ENCODE data around the gene TENM3.

DNA sequence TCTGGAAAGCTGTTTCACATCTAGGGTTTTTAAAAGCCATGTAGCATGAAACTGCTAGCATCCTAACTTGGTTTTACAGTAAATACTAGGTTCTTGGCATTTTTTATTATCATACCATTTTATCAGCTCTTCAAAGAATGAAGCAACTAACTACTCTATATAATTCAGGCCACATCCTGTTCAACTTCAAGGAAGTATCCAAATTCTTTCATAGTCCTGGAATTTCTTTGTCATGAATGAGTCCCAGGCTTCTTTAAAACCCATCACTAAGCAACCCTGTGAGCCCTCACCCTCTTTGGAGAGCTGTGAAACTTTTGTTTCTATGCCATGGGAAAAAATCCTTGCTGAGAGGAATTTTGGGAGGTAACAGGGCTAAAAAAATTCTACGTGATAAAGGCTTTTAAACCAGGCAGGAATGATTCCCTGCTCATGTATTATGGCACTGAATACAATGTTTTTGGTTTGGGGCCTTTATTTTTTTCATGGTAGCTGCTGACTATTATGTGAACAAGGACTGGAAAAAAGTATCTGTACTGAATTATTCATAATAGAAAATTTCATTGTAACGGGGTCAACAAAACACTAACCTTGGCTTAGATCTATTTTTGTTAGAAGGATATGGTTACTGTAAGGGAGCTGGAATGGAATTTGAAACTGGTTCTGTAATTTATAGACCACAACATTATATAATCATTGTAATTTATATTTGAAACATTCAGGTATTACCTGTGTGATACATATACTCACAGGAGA, 509.1 kb downstream of the TENM3 start:
- TF ChIP-seq, protein P1, sequence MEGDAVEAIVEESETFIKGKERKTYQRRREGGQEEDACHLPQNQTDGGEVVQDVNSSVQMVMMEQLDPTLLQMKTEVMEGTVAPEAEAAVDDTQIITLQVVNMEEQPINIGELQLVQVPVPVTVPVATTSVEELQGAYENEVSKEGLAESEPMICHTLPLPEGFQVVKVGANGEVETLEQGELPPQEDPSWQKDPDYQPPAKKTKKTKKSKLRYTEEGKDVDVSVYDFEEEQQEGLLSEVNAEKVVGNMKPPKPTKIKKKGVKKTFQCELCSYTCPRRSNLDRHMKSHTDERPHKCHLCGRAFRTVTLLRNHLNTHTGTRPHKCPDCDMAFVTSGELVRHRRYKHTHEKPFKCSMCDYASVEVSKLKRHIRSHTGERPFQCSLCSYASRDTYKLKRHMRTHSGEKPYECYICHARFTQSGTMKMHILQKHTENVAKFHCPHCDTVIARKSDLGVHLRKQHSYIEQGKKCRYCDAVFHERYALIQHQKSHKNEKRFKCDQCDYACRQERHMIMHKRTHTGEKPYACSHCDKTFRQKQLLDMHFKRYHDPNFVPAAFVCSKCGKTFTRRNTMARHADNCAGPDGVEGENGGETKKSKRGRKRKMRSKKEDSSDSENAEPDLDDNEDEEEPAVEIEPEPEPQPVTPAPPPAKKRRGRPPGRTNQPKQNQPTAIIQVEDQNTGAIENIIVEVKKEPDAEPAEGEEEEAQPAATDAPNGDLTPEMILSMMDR (IDR thresholded peaks at IDR 0.05; ENCODE audit: low read depth, low read length), result no peak
- TF ChIP-seq EZH2phosphoT487 (IDR thresholded peaks at IDR 0.05; ENCODE audit: low read depth), result no peak
